Measurements from ENCODE around the gene TSPAN14.

DNA sequence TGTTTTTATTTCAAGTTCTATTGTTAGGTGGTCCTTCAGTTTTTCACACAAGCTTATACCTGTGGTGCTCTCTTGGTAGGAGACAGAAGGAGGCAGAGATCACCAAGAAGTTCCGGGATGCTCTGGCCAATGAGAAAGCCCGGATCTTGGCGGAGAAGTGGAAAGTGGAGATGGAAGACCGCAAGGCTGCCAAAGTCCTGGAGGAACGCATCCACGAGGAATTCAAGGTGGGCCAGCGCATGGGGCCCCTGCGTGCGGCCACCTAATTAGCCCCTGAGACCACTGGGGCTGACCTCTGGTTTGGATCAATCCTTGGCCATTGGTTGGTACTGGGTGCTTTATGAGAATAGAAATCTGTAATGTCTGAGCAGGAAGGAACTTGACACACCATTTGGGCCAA, 117.2 kb downstream of the TSPAN14 start:
- TF ChIP-seq, protein P1, sequence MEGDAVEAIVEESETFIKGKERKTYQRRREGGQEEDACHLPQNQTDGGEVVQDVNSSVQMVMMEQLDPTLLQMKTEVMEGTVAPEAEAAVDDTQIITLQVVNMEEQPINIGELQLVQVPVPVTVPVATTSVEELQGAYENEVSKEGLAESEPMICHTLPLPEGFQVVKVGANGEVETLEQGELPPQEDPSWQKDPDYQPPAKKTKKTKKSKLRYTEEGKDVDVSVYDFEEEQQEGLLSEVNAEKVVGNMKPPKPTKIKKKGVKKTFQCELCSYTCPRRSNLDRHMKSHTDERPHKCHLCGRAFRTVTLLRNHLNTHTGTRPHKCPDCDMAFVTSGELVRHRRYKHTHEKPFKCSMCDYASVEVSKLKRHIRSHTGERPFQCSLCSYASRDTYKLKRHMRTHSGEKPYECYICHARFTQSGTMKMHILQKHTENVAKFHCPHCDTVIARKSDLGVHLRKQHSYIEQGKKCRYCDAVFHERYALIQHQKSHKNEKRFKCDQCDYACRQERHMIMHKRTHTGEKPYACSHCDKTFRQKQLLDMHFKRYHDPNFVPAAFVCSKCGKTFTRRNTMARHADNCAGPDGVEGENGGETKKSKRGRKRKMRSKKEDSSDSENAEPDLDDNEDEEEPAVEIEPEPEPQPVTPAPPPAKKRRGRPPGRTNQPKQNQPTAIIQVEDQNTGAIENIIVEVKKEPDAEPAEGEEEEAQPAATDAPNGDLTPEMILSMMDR (IDR thresholded peaks at IDR 0.05; ENCODE audit: low read depth, low read length, missing input control), result no peak
- TF ChIP-seq, protein P2, sequence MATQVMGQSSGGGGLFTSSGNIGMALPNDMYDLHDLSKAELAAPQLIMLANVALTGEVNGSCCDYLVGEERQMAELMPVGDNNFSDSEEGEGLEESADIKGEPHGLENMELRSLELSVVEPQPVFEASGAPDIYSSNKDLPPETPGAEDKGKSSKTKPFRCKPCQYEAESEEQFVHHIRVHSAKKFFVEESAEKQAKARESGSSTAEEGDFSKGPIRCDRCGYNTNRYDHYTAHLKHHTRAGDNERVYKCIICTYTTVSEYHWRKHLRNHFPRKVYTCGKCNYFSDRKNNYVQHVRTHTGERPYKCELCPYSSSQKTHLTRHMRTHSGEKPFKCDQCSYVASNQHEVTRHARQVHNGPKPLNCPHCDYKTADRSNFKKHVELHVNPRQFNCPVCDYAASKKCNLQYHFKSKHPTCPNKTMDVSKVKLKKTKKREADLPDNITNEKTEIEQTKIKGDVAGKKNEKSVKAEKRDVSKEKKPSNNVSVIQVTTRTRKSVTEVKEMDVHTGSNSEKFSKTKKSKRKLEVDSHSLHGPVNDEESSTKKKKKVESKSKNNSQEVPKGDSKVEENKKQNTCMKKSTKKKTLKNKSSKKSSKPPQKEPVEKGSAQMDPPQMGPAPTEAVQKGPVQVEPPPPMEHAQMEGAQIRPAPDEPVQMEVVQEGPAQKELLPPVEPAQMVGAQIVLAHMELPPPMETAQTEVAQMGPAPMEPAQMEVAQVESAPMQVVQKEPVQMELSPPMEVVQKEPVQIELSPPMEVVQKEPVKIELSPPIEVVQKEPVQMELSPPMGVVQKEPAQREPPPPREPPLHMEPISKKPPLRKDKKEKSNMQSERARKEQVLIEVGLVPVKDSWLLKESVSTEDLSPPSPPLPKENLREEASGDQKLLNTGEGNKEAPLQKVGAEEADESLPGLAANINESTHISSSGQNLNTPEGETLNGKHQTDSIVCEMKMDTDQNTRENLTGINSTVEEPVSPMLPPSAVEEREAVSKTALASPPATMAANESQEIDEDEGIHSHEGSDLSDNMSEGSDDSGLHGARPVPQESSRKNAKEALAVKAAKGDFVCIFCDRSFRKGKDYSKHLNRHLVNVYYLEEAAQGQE (IDR thresholded peaks at IDR 0.05), result no peak
- TF ChIP-seq GABPA (IDR thresholded peaks at IDR 0.05 in 1 of 2, conservative IDR thresholded peaks at IDR 0.05 in 1 of 2), result no peak
- no peak for TF ChIP-seq NR2F2 (IDR thresholded peaks at IDR 0.05)
- no peak for TF ChIP-seq RAD21 (IDR thresholded peaks at IDR 0.05)
- no peak for TF ChIP-seq FOXA1 (IDR thresholded peaks at IDR 0.05)
- TF ChIP-seq TAF1 (conservative IDR thresholded peaks at IDR 0.05), result no peak
- TF ChIP-seq YY1 (IDR thresholded peaks at IDR 0.05), result no peak
- TF ChIP-seq RXRA (IDR thresholded peaks at IDR 0.05), result no peak
- TF ChIP-seq, protein P3, sequence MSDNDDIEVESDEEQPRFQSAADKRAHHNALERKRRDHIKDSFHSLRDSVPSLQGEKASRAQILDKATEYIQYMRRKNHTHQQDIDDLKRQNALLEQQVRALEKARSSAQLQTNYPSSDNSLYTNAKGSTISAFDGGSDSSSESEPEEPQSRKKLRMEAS (IDR thresholded peaks at IDR 0.05), result no peak
- TF ChIP-seq, protein P4, sequence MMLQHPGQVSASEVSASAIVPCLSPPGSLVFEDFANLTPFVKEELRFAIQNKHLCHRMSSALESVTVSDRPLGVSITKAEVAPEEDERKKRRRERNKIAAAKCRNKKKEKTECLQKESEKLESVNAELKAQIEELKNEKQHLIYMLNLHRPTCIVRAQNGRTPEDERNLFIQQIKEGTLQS (IDR thresholded peaks at IDR 0.05), result no peak
- TF ChIP-seq, protein P5, sequence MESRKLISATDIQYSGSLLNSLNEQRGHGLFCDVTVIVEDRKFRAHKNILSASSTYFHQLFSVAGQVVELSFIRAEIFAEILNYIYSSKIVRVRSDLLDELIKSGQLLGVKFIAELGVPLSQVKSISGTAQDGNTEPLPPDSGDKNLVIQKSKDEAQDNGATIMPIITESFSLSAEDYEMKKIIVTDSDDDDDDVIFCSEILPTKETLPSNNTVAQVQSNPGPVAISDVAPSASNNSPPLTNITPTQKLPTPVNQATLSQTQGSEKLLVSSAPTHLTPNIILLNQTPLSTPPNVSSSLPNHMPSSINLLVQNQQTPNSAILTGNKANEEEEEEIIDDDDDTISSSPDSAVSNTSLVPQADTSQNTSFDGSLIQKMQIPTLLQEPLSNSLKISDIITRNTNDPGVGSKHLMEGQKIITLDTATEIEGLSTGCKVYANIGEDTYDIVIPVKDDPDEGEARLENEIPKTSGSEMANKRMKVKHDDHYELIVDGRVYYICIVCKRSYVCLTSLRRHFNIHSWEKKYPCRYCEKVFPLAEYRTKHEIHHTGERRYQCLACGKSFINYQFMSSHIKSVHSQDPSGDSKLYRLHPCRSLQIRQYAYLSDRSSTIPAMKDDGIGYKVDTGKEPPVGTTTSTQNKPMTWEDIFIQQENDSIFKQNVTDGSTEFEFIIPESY (IDR thresholded peaks at IDR 0.05), result no peak
